GM21786 (cell line): Measurements from ENCODE around the gene KMT5B.

Experiments used
- ATAC-seq: cut with Tn5 transposase; IDR thresholded peaks from one replicate; pipeline ENCODE4 v1.9.1; 2021; ENCODE audit not compliant: unreplicated experiment

The KMT5B gene

DNA sequence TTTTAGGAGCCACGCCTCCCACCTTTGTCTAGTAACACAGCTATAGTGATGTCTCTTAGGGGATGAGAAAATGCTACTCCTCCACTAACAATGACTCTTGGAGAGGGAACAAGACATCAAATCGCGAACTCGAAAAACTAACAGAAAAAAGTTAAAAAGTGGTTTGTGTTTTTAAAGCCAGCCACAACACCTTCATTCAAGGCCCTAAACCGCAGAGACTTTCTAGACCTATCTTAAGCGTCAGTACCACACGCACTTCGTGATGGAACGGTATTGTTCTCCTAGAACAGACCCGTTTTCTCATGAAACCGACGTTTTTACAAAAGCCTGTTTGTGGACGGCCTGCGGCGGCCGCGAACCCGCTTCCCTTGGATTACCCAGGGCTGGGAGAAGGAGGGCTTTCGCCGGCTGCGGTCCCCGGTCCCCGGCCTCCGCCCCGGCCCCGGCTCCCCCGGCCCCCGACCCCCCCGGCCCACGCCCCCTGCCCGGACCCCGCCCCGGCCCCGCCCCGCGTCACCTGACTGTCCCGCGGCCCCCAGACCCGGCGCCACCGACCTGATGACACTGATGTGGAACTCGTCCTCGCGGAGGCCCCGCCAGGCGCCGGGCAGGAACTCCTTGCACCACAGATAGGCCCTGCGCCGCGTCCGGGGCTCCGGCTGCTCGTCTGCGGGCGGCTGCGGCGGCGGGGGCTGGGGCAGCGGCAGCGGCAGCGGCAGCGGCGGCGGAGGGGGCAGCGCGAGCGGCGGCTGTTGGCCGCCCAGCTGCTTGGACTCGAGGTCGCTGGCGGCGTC lies 92.6 kb downstream of the KMT5B start:
- peak; percentile 16 for ATAC-seq

DNA sequence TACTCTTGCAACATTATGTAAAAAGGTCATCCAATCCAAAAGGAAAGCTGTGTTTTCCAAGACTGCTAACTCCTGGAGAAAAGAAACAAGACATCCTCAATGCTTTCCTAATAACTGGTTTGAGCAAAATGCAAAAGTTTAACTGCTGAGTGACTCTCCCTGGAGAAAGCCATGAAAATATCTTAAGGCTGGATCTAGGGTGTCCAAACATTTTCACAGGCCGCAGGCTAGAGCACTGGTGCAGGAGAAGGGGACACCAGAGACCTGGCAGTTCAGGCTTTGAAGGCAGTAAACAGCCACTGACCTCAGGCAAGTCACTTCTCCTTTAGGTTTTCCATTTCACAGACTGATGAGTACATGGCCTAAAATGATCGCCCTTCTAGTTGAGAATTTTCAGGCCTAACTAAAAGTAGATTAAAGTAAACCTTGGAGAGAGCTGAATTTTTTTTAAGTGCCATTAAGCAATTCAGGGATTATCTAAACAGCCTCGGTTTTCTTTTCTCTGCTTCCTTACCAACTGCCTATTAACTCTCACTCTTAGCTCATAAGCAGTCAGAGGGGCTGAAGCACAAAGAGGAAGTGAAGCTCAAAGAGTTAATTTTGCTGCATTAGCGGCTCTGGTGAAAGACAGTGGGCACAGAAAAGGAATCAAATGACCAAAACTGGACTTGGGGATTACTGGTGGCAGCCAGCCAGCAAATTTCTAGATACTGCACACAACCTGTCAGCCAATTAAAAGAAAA lies 94.2 kb downstream of the KMT5B start:
- peak; percentile 27 for ATAC-seq

DNA sequence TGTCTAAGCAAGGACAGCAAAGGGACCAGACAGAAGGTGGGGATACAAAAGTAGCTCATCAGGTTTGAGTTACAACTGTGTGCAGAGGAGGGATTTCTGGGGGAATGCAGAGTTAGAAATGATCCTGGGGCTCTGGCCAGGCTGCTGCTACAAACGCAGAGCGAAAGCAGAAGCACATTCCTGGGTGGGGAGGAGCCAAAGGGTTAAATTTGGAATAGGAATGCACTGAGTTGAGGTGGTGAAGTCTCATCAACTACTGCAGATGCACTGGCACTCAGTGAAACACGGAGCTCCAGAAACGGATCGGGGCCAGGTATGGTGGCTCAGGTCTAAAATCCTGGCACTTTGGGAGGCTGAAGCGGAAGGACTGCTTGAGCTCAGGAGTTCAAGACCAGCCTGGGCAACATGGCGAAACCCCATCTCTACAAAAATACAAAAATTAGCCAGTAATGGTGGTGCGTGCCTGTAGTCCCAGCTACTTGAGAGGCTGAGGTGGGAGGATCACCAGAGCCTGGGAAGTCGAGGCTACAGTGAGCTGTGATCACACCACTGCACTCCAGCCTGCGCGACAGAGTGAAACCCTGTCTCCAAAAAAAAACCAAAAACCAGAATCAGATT lies 95.1 kb downstream of the KMT5B start:
- ATAC-seq = no peak

DNA sequence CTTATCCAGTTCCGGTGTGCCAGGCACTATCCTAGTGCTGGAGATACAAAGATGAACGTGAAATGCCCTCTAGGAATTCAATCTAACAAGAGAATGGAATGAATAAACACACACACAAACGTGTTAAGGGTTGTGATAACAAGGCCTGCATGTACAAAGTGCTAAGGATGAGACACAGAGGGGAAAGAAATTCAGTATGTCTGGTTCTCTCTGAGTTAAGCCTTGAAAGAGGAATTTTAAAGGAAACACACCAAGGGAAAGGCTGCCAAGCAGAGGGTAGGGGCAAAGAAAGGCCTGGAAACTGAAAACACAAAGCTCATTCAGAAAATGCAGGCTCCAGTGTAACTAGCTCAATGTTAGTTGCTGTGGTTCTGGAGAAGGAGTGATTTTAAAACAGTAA lies 96.1 kb downstream of the KMT5B start:
- ATAC-seq = no peak

DNA sequence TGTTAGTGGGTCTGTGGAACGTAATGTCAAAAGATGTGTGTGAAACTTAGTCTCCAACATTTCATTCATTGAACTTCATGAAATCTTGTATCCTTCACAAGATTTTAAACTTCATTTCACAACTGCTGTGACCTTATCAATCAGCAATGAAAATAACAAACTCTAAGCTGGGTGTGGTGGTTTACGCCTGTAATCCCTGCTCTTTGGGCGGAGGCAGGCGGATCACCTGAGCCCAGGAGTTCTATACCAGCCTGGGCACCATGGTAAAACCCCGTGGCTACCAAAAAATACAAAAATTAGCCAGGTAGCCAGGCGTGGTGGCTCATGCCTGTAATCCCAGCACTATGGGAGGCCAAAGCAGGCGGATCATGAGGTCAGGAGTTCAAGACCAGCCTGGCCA lies 97.0 kb downstream of the KMT5B start:
- ATAC-seq = no peak

DNA sequence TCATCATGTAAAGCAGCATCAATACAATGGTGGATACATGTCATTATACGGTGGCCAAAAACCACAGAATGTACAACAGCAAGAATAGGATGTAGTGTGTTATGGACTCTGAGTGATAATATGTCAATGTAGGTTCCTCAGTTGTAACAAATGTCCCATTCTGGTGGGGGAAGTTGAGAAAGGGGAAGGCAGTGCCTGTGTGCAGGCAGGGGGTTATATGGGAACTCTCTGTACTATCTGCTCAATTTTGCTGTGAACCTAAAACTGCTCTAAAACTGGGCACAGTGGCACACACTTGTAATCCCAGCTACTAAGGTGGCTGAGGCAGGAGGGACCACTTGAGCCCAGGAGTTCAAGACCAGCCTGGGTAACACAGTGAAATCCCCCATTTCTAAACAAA lies 97.8 kb downstream of the KMT5B start:
- ATAC-seq = no peak

DNA sequence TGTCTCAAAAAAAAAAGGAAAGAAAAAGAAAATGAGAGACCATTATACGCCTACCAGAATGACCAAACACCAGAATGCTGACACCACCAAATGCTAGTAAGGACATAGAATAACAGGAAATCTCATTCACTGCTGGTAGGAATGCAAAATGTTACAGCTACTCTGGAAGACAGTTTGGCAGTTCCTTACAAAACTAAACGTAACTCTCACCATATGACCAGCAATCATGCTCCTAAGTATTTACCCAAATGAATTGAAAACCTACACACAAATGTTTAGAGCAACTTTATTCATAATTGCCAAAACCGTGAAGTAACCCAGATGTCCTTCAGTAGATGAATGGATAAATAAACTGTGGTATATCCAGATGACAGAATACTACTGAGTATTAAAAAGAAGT lies 99.1 kb downstream of the KMT5B start:
- ATAC-seq = no peak

DNA sequence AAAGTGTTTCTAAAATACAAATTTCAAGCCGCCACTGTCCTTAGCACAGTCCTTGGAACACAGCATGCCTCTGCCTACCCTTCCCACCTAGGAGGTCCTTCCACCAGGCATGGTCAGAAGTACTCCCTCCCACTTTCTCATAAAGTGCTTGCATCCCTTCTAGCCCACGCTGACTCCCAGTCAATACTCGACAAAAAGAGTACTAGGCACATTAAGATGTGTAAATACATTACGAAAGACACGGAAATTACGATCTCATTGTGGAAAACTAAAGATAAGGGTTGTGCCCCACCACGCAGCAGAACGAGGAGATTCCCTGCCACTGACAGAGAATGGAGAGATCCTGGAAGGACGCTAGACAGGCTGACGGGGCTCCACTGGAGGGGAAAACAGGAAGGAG lies 105.4 kb downstream of the KMT5B start:
- ATAC-seq = no peak

DNA sequence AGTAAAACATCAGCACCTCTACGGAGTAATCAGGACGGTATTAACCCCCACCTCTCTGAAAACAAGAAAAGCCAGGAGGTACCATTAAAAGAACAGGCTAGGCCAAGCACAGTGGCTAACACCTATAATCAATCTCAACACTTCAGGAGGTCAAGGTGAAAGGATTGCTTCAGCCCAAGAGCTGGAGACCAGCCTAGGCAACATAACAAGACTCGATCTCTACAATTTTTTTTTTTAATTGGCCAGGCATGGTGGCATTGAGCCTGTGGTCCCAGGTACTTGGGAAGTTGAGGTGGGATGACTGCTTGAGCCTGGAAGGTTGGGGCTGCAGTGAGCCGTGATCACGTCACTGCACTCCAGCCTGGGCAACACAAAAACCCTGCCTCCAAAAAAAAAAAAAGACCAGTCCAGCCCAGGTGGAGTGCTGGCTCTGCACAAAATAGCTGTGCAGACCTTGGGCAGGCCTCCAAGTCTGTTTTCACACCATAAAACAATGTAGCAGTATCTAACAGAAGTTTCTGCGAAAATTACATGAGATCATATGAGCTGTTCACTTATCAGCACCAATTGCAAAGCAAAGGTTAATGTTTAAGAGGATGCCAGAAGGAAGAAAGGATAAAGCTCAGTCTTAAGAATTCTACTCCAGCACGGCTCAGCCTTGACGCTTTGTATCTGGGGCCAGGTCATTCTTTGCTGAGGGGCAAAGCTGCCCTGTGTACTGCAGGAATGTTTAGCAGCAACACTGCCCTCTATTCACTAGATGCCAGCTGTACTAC lies 106.7 kb downstream of the KMT5B start:
- ATAC-seq = no peak
